ENCODE measurements around the gene BUD23.
"Not testable (repeated sequence)": the region's sequence is repeated elsewhere in the genome, so short reads cannot be mapped to it uniquely, and the experiment has no call there.

The BUD23 gene

GRCh38 chr7:73668103-73668885 lies 15.1 kb upstream of the BUD23 start:
- DNase-seq (ENCODE audit: low spot score) = peak; percentile 58

GRCh38 chr7:73668886-73669230 lies 14.5 kb upstream of the BUD23 start:
- no peak for DNase-seq (ENCODE audit: low spot score)

GRCh38 chr7:73669288-73669701 lies 14.1 kb upstream of the BUD23 start:
- DNase-seq (ENCODE audit: low spot score) = no peak

- DNase-seq (ENCODE audit: low spot score) = no peak
Observed at GRCh38 chr7:73669858-73670385, 13.5 kb upstream of the BUD23 start.

- no peak for DNase-seq (ENCODE audit: low spot score)
Observed at GRCh38 chr7:73671322-73671661, 12.1 kb upstream of the BUD23 start.

GRCh38 chr7:73671857-73672445 lies 11.4 kb upstream of the BUD23 start:
- DNase-seq (ENCODE audit: low spot score) = no peak

GRCh38 chr7:73674468-73675124 lies 8.8 kb upstream of the BUD23 start:
- no peak for DNase-seq (ENCODE audit: low spot score)

GRCh38 chr7:73676062-73676461 lies 7.3 kb upstream of the BUD23 start:
- not testable (repeated sequence) for DNase-seq (ENCODE audit: low spot score)

GRCh38 chr7:73678862-73679261 lies 4.5 kb upstream of the BUD23 start:
- DNase-seq (ENCODE audit: low spot score) = no peak

GRCh38 chr7:73679709-73680108 lies 3.7 kb upstream of the BUD23 start:
- DNase-seq (ENCODE audit: low spot score) = no peak

- DNase-seq (ENCODE audit: low spot score) = no peak
Observed at GRCh38 chr7:73680501-73680900, 2.9 kb upstream of the BUD23 start.

- no peak for DNase-seq (ENCODE audit: low spot score)
Observed at GRCh38 chr7:73681031-73681430, 2.4 kb upstream of the BUD23 start.

- DNase-seq (ENCODE audit: low spot score) = no peak
Observed at GRCh38 chr7:73682745-73683055, 697 bp upstream of the BUD23 start.

- DNase-seq (ENCODE audit: low spot score) = no peak
Observed at GRCh38 chr7:73683788-73684693, 644 bp downstream of the BUD23 start.

- DNase-seq (ENCODE audit: low spot score) = no peak
Observed at GRCh38 chr7:73685311-73685710, 1.9 kb downstream of the BUD23 start.

GRCh38 chr7:73688288-73688687 lies 4.9 kb downstream of the BUD23 start:
- no peak for DNase-seq (ENCODE audit: low spot score)

GRCh38 chr7:73690646-73691045 lies 7.2 kb downstream of the BUD23 start:
- no peak for DNase-seq (ENCODE audit: low spot score)

- no peak for DNase-seq (ENCODE audit: low spot score)
Observed at GRCh38 chr7:73696372-73696771, 13.0 kb downstream of the BUD23 start.

GRCh38 chr7:73698410-73698809 lies 15.0 kb downstream of the BUD23 start:
- no peak for DNase-seq (ENCODE audit: low spot score)

GRCh38 chr7:73699370-73700068 lies 16.1 kb downstream of the BUD23 start:
- DNase-seq (ENCODE audit: low spot score) = no peak

GRCh38 chr7:73700069-73700423 lies 16.6 kb downstream of the BUD23 start:
- no peak for DNase-seq (ENCODE audit: low spot score)

GRCh38 chr7:73700581-73701134 lies 17.3 kb downstream of the BUD23 start:
- no peak for DNase-seq (ENCODE audit: low spot score)
